Measurements from ENCODE around the gene PPP1R8.

DNA sequence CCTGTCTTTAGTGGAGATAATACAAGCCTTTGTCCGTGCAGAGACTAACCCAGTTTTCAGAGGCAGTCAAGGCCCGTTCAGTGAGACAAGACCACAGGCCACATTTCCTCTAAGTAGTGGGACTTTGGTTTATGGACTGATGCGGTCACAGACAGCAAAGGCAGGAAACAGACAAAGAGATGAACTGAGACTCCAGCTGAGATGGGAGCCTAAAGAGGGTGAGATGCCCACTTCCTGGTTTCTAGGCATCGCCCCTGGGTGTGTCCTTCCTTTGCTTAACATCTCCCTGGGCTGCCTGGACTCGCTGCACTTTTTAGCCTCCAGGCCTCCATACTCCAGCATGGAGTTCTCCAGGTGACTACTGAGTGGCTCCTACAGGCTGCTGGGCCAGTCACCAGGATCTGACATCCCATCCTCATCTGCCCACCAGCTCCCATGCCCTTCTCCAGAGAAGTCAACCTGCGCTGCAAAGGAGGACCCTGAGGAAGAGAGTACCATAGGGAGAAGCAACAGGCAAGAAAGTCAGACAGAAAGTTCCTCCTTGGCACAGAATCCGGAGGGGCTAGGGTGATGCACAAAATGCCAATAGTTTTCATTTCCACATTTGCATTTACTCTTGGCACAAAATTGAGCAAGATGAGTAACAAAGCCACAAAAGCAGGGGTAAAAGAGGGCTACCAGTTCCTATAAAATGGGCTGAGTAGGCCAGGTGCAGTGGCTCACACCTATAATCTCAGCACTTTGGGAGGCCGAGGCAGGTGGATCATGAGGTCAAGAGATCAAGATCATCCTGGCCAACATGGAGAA is 56.8 kb downstream of the PPP1R8 start:
- TF ChIP-seq, protein P1, sequence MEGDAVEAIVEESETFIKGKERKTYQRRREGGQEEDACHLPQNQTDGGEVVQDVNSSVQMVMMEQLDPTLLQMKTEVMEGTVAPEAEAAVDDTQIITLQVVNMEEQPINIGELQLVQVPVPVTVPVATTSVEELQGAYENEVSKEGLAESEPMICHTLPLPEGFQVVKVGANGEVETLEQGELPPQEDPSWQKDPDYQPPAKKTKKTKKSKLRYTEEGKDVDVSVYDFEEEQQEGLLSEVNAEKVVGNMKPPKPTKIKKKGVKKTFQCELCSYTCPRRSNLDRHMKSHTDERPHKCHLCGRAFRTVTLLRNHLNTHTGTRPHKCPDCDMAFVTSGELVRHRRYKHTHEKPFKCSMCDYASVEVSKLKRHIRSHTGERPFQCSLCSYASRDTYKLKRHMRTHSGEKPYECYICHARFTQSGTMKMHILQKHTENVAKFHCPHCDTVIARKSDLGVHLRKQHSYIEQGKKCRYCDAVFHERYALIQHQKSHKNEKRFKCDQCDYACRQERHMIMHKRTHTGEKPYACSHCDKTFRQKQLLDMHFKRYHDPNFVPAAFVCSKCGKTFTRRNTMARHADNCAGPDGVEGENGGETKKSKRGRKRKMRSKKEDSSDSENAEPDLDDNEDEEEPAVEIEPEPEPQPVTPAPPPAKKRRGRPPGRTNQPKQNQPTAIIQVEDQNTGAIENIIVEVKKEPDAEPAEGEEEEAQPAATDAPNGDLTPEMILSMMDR (IDR thresholded peaks at IDR 0.05), result no peak
- TF ChIP-seq POLR2A (IDR thresholded peaks at IDR 0.05), result no peak
- peak in 1 of 2 donors; percentile 7 for TF ChIP-seq EP300 (IDR thresholded peaks at IDR 0.05)
